NCI-H774 (cell line): ENCODE results near the gene NCEH1.
"Not testable (repeated sequence)": the region's sequence is repeated elsewhere in the genome, so short reads cannot be mapped to it uniquely, and the experiment has no call there.

Source experiments
- DNase-seq: peaks from one replicate; lab custom pipeline; 2025; lab: John Stamatoyannopoulos, UW

Gene NCEH1

GRCh38 chr3:172707967-172708366 lies 2.9 kb downstream of the NCEH1 start:
- no peak for DNase-seq

GRCh38 chr3:172707030-172707429 lies 3.8 kb downstream of the NCEH1 start:
- no peak for DNase-seq

GRCh38 chr3:172705170-172705569 lies 5.7 kb downstream of the NCEH1 start:
- DNase-seq = no peak

- DNase-seq = no peak
These were observed 6.9 kb downstream of the NCEH1 start for GRCh38 chr3:172704001-172704400.

- not testable (repeated sequence) for DNase-seq
These were observed 8.1 kb downstream of the NCEH1 start for GRCh38 chr3:172702731-172703130.

GRCh38 chr3:172702256-172702655 lies 8.6 kb downstream of the NCEH1 start:
- no peak for DNase-seq

GRCh38 chr3:172701751-172702150 lies 9.1 kb downstream of the NCEH1 start:
- no peak for DNase-seq

- DNase-seq = no peak
These were observed 9.9 kb downstream of the NCEH1 start for GRCh38 chr3:172700936-172701455.

GRCh38 chr3:172700256-172700655 lies 10.6 kb downstream of the NCEH1 start:
- no peak for DNase-seq

- no peak for DNase-seq
These were observed 11.8 kb downstream of the NCEH1 start for GRCh38 chr3:172699031-172699430.

- no peak for DNase-seq
These were observed 12.2 kb downstream of the NCEH1 start for GRCh38 chr3:172698631-172699030.

- no peak for DNase-seq
These were observed 13.3 kb downstream of the NCEH1 start for GRCh38 chr3:172697558-172697957.

- no peak for DNase-seq
These were observed 14.5 kb downstream of the NCEH1 start for GRCh38 chr3:172696357-172696756.

GRCh38 chr3:172694573-172695246 lies 16.2 kb downstream of the NCEH1 start:
- no peak for DNase-seq

- no peak for DNase-seq
These were observed 18.0 kb downstream of the NCEH1 start for GRCh38 chr3:172692751-172693338.

- DNase-seq = no peak
These were observed 19.9 kb downstream of the NCEH1 start for GRCh38 chr3:172690936-172691335.

GRCh38 chr3:172688588-172688987 lies 22.3 kb downstream of the NCEH1 start:
- DNase-seq = no peak

GRCh38 chr3:172687501-172687900 lies 23.4 kb downstream of the NCEH1 start:
- DNase-seq = no peak

- no peak for DNase-seq
These were observed 25.3 kb downstream of the NCEH1 start for GRCh38 chr3:172685331-172686214.

- no peak for DNase-seq
These were observed 30.2 kb downstream of the NCEH1 start for GRCh38 chr3:172680684-172681083.

- no peak for DNase-seq
These were observed 31.3 kb downstream of the NCEH1 start for GRCh38 chr3:172679599-172679998.

GRCh38 chr3:172678068-172678467 lies 32.8 kb downstream of the NCEH1 start:
- DNase-seq = no peak
